Stimulated activated CD4-positive, alpha-beta T cell treated with anti-CD3 and anti-CD28 coated beads, Interleukin-12 subunit alpha, Interleukin-12 subunit beta, amount 100 ng/mL, for 24 hours (primary cell): ENCODE results near the gene MEX3D.

Experiments
- DNase-seq, 2 experiments: peaks; one replicate each; pipeline ENCODE4 v3.0.0-alpha.2; 2020; ENCODE audit warnings: low read depth in 2 of 2

Gene MEX3D

GRCh38 chr19:1568320-1569019, at the start of gene MEX3D:
MEX3D (minus strand) TSS chr19:1568325; CDS start chr19:1568058, 267 bp downstream.
- DNase-seq = peak; percentile 57 to 70

GRCh38 chr19:1616875-1617274, 48.8 kb upstream of the MEX3D start:
- DNase-seq = peak in 1 of 2 experiments; percentile 12

GRCh38 chr19:1616396-1616795, 48.3 kb upstream of the MEX3D start:
- DNase-seq = no peak

GRCh38 chr19:1615156-1615765, 47.1 kb upstream of the MEX3D start:
- DNase-seq = no peak

GRCh38 chr19:1613808-1614570, 45.9 kb upstream of the MEX3D start:
- DNase-seq = no peak

DNA sequence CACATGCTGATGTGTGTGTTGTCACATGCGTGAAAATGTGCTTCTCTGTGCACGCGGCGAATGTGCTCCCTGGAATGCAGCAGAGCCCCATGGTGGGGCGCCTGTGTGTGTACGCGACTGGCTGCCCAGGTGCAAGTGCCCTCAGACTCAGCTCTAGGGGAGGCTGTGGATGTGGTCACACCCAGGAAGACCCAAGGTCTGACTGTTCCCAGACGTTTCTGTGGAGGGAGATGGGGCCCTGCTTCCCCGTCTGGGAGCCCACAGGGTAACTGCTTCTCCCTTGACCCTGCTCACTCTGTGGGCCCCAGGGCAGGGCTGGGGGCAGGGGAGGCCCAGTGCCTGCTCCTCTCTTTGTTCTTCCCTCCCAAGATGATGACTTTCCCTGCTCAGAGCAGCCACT, 45.0 kb upstream of the MEX3D start:
- no peak for DNase-seq

- DNase-seq = no peak
Measured at GRCh38 chr19:1612114-1613086, 44.3 kb upstream of the MEX3D start.

DNA sequence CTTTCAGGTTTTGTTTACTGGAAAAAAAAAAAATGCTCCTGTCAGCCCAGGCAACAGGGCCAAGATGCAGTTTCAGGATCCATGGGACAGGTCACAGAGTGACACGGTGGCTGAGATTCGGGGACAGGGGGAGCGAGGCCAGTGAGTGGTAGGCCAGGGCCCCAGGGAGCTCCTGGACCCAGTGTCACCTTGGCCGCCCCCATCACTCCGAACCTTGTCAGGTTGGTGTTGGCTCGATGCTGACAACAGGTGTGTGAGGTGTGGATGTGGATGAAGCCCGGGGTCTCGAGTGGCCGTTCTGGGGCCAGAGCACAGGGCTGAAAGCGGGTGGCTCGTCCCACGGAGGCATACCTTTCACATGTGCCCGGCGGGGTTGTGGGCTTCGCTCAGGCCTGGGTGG, 43.2 kb upstream of the MEX3D start:
- DNase-seq = no peak

DNA sequence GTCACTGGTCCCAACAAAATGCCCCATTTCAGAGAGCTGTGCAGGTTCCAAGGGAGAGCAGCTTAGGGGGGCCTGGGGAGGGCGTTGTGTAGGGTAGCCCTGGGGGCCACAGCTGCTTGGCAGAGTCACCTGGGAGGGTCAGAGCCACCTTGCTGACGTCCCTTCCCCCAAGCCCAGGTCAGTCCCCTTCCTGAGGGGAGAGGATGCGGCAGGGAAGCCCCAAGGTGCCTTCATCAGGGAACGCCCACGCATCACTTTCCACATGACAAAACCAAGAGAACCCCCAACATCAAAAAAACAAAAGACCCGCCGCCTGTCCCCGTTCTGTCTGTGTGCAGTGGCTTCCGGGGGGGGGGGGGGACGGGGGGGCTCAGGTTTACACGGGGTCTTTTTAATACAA, 42.5 kb upstream of the MEX3D start:
- no peak for DNase-seq

GRCh38 chr19:1609680-1610474, 41.8 kb upstream of the MEX3D start:
- no peak for DNase-seq

DNA sequence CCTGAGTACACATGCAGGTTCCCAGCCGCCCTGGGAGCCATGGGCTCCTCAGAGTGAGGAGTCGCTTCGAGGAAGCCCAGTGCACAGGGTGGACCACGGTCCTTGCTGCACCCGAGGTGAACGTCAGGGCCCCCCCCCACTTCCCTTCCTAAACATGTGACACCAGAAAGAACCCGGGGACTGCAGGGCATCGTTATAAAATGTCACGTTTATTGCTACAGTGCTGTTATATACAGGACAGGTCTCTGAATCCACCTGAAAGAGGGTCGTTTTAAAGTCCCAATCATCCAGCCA, 40.9 kb upstream of the MEX3D start:
- DNase-seq = no peak

GRCh38 chr19:1608359-1609102, 40.4 kb upstream of the MEX3D start:
- no peak for DNase-seq

GRCh38 chr19:1606138-1606651, 38.1 kb upstream of the MEX3D start:
- no peak for DNase-seq

GRCh38 chr19:1605236-1606137, 37.4 kb upstream of the MEX3D start, which contains the start of gene UQCR11:
UQCR11 (minus strand) TSS chr19:1605462; CDS start chr19:1605409, 53 bp downstream.
- peak; percentile 83 to 94 for DNase-seq

DNA sequence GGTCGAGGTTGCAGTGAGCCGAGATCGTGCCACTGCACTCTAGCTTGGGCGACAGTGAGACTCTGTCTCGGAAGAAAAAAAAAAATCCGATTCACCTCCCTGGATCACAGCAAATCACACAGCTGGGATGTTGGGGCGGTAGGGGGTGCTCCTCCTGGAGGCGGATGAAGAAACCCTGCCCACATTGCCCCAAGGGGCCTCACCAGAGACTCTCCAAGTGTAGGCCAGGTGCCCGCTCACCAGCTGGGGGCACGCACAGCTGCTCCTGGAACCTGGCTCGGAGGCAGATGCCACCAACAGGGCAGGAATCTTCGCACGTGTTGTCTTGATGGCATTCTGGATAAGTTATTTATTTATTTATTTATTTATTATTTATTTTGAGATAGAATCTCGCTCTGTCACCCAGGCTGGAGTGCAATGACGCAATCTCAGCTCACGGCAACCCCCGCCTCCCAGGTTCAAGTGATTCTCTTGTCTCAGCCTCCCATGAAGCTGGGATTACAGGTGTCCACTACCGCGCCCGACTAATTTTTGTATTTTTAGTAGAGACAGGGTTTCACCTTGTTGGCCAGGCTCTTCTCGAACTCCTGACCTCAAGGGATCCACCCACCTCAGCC, 34.1 kb upstream of the MEX3D start:
- no peak for DNase-seq

DNA sequence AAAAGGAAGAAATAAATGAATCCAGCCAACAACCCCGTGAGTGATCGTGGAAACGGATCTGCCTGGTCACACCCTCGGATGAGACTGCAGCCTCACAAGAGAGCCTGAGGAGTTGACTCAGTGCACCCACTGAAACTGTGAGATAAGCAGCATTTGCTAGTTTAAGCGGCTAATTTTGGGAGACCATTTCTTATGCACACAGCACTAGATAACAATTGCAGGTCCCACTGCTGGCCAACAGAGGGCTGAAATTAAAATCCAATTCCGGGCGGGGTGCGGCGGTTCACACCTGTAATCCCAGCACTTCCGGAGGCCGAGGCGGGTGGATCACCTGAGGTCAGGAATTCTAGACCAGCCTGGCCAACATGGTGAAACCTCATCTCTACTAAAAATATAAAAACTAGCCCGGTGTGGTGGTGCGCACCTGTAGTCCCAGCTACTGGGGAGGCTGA, 33.5 kb upstream of the MEX3D start:
- no peak for DNase-seq

DNA sequence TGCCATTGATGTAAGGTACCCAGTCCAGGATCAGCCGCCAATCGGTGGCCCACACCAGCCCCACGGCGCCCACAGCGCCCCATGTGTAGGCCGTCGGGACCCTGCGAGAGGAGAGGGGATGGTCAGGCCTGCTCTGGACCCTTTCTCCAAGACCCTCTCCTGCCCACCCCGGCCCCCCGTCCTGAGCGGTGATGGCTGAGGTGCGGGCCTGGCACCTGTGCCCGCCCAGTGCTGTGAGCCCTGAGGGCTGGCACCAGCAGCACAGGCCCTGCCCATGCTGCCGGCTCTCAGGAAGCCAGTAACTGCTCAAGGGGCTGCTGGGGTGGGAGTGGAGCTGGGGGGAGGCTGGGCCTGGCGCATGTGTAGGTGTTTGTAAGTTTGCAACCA, 31.3 kb upstream of the MEX3D start:
- DNase-seq = no peak

- no peak for DNase-seq
Measured at GRCh38 chr19:1598777-1599459, 30.8 kb upstream of the MEX3D start.
